Fibroblast of lung (primary cell): ENCODE measurements around the gene FER. TPM values are rescaled to one million over a fixed set of nuclear protein-coding genes. Genes with fewer than 3 reads are reported as not detected.
"Not testable (repeated sequence)": the region's sequence is repeated elsewhere in the genome, so short reads cannot be mapped to it uniquely, and the experiment has no call there.

Source experiments
- DNase-seq, 2 donors: peaks; one replicate each; pipeline versions ENCODE4 v3.0.0 to v3.0.0-alpha.2; 2010; ENCODE audit warnings: low read depth in 2 of 2
- H2AFZ ChIP-seq: 2 replicates; pipeline ENCODE4 v1.5.1; 2012; ENCODE audit warnings: low read length, control low read depth, inconsistent platforms
- H3K27ac ChIP-seq: 2 replicates; pipeline ENCODE4 v1.5.1; 2011; ENCODE audit warnings: low read length, control low read depth; ENCODE audit not compliant: insufficient read depth
- H3K27me3 ChIP-seq: 2 replicates; pipeline ENCODE4 v1.5.1; 2011; ENCODE audit warnings: mild to moderate bottlenecking, low read length; ENCODE audit not compliant: control insufficient read depth, insufficient read depth
- H3K36me3 ChIP-seq: 2 replicates; pipeline ENCODE4 v1.5.1; 2011; ENCODE audit warnings: low read length; ENCODE audit not compliant: control insufficient read depth, insufficient read depth
- H3K4me1 ChIP-seq: 2 replicates; pipeline ENCODE4 v1.5.1; 2011; ENCODE audit warnings: low read length; ENCODE audit not compliant: control insufficient read depth, insufficient read depth; ENCODE audit errors: extremely low read depth
- H3K4me2 ChIP-seq: 2 replicates; pipeline ENCODE4 v1.5.1; 2011; ENCODE audit warnings: low read length, control low read depth; ENCODE audit not compliant: insufficient read depth; ENCODE audit errors: extremely low read depth
- H3K4me3 ChIP-seq, 4 experiments: fragments of 200-600 bp in 1 of 4; sonication (generic) in 1 of 4; replicated peaks in 1 of 4; 2 replicates each; pipeline ENCODE4 v1.5.1; 2011 to 2016; ENCODE audit warnings: low read length in 4 of 4, low read depth in 3 of 4, mild to moderate bottlenecking in 3 of 4, control low read depth in 2 of 4, inconsistent platforms in 1 of 4, mixed read lengths in 1 of 4; ENCODE audit not compliant: insufficient read depth in 1 of 4; ENCODE audit errors: control extremely low read depth in 1 of 4
- H3K79me2 ChIP-seq: 2 replicates; pipeline ENCODE4 v1.5.1; 2012; ENCODE audit warnings: mild to moderate bottlenecking, low read length, inconsistent platforms; ENCODE audit not compliant: control insufficient read depth, insufficient read depth
- H3K9ac ChIP-seq: 2 replicates; pipeline ENCODE4 v1.5.1; 2011; ENCODE audit warnings: mild to moderate bottlenecking, low read length, control low read depth; ENCODE audit not compliant: insufficient read depth
- H3K9me3 ChIP-seq: 2 replicates; pipeline ENCODE4 v1.5.1; 2012; ENCODE audit warnings: low read depth, low read length; ENCODE audit not compliant: control insufficient read depth, insufficient read depth
- H4K20me1 ChIP-seq: 2 replicates; pipeline ENCODE4 v1.5.1; 2011; ENCODE audit warnings: low read length; ENCODE audit not compliant: control insufficient read depth, insufficient read depth; ENCODE audit errors: extremely low read depth
- EZH2 ChIP-seq: IDR thresholded peaks from 2 replicates; pipeline ENCODE4 v1.5.1; 2012; ENCODE audit warnings: low read length, control low read depth, mild to moderate bottlenecking; ENCODE audit errors: missing control alignments
- polyA plus RNA-seq, 2 donors: library from polyadenylated mRNA; depleted of rRNA in 1 of 2; stranded (reverse) in 1 of 2; unstranded in 1 of 2; fragments of >200 nt; gene quantifications; 2 replicates each; pipeline ENCODE4 v1.2.1, GENCODE V29; 2011 to 2012; ENCODE audit warnings: missing spikeins in 1 of 2
- total RNA-seq: library from RNA; depleted of rRNA; stranded (reverse); fragments of >200 nt; gene quantifications from 2 replicates; pipeline ENCODE4 v1.2.1, GENCODE V29; 2014
- TF ChIP-seq, protein P1 (sequence below), 2 donors: IDR thresholded peaks in 1 of 2; conservative IDR thresholded peaks in 1 of 2; 1 replicate in 1 of 2; 2 replicates in 1 of 2; pipeline ENCODE4 v1.5.1; 2011 to 2012; ENCODE audit warnings: low read length in 2 of 2, control low read depth in 1 of 2, inconsistent platforms in 1 of 2, low read depth in 1 of 2, mild to moderate bottlenecking in 1 of 2

Gene FER
- total and polyA plus RNA-seq, 2 donors (not counting 1 experiment from before 2014, with no cell fraction given): 12.2 to 21.3 TPM

DNA sequence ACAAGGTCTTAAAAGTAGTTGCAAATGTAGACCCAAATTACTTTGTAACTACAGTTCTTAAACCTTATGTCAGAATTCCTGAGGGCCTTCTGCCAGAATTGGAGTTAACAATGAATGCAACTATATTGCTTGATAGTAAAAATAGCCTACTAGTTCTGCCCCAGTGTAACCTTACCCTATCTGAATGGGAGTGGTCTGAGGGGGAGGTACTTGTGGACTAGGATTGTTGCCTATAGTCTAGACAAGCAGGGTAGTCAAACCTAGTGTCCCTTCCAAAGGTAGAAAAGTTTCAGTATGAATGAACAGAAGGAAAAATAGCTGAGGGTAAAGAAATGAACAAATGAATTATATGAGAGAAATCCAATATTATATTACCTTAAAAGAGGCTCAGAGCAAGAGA is 419.9 kb downstream of the FER start:
- H3K27ac ChIP-seq: no peak overlapping the region
- TF ChIP-seq, protein P1, sequence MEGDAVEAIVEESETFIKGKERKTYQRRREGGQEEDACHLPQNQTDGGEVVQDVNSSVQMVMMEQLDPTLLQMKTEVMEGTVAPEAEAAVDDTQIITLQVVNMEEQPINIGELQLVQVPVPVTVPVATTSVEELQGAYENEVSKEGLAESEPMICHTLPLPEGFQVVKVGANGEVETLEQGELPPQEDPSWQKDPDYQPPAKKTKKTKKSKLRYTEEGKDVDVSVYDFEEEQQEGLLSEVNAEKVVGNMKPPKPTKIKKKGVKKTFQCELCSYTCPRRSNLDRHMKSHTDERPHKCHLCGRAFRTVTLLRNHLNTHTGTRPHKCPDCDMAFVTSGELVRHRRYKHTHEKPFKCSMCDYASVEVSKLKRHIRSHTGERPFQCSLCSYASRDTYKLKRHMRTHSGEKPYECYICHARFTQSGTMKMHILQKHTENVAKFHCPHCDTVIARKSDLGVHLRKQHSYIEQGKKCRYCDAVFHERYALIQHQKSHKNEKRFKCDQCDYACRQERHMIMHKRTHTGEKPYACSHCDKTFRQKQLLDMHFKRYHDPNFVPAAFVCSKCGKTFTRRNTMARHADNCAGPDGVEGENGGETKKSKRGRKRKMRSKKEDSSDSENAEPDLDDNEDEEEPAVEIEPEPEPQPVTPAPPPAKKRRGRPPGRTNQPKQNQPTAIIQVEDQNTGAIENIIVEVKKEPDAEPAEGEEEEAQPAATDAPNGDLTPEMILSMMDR (conservative IDR thresholded peaks at IDR 0.05 in 1 of 2, IDR thresholded peaks at IDR 0.05 in 1 of 2; ENCODE audit: low read depth in 1 of 2, low read length in 2 of 2): no peak
- TF ChIP-seq EZH2: no peak
- H3K4me3 ChIP-seq: no peak overlapping the region
- no peaks in the 10 kb centered on the region for H3K36me3 ChIP-seq
- H2AFZ ChIP-seq: no peak overlapping the region
- no peak overlapping the region for H3K9ac ChIP-seq
- H3K9me3 ChIP-seq: no peaks in the 10 kb centered on the region
- H4K20me1 ChIP-seq: no peaks in the 10 kb centered on the region
- no peaks in the 10 kb centered on the region for H3K4me1 ChIP-seq
- no peak overlapping the region for H3K4me2 ChIP-seq
- H3K27me3 ChIP-seq: no peaks in the 10 kb centered on the region
- no peak for DNase-seq
- no peaks in the 10 kb centered on the region for H3K79me2 ChIP-seq

GRCh38 chr5:109168151-109168550 is 420.5 kb downstream of the FER start:
- no peaks in the 10 kb centered on the region for H3K79me2 ChIP-seq
- no peak overlapping the region for H3K4me3 ChIP-seq
- no peak for DNase-seq
- no peak for TF ChIP-seq EZH2
- TF ChIP-seq, protein P1 (conservative IDR thresholded peaks at IDR 0.05 in 1 of 2, IDR thresholded peaks at IDR 0.05 in 1 of 2; ENCODE audit: low read depth in 1 of 2, low read length in 2 of 2): no peak
- no peak overlapping the region for H3K4me2 ChIP-seq
- H3K9ac ChIP-seq: no peak overlapping the region
- H3K4me1 ChIP-seq: no peaks in the 10 kb centered on the region
- no peaks in the 10 kb centered on the region for H3K9me3 ChIP-seq
- no peak overlapping the region for H3K27ac ChIP-seq
- no peaks in the 10 kb centered on the region for H3K36me3 ChIP-seq
- no peaks in the 10 kb centered on the region for H3K27me3 ChIP-seq
- H2AFZ ChIP-seq: no peak overlapping the region
- H4K20me1 ChIP-seq: no peaks in the 10 kb centered on the region

DNA sequence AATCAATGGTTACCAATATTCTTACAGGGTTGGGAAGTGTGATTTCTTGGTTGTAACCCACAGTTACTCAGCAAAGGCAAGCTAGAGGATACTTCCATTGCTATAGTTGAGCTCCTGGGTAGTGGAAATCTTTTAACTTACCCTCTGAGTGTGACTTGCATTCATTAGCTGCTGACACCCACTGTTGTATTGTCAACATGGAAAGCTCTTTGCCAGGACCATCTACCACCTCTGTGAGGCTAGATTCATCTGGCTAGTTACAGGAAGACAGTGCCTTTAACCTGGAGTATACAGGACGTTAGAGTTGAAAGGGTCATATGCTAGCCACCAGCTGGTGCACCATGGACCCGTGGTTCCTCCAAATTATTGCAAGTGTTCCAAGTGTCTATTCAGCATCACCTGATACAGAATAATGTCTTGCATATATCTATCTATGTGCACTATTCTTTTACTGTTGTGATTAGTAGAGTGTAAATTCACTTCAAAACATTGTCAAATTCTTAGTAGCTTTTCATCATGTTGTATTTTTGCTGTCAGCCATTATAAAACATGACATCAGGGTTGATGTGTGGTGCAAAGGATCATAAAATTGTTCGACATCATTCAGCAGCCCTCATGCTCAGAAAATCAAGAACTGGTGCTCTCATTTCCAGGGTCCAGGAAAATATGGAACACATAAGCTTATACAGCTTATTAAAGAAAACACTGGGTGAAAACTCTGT is 423.1 kb downstream of the FER start:
- no peak overlapping the region for H3K9ac ChIP-seq
- no peaks in the 10 kb centered on the region for H4K20me1 ChIP-seq
- H2AFZ ChIP-seq: no peak overlapping the region

GRCh38 chr5:109171437-109172073 is 423.9 kb downstream of the FER start:
- not testable (repeated sequence) for H3K27me3 ChIP-seq, H2AFZ ChIP-seq, H3K4me2 ChIP-seq, H3K4me1 ChIP-seq, H3K36me3 ChIP-seq, H3K9ac ChIP-seq, H3K4me3 ChIP-seq, H3K9me3 ChIP-seq, H3K27ac ChIP-seq, H4K20me1 ChIP-seq, DNase-seq, H3K79me2 ChIP-seq

More for the DNA sequence above, 423.1 kb downstream of the FER start:
- H3K9me3 ChIP-seq: no peaks in the 10 kb centered on the region
- no peaks in the 10 kb centered on the region for H3K36me3 ChIP-seq
- TF ChIP-seq, protein P1 (conservative IDR thresholded peaks at IDR 0.05 in 1 of 2, IDR thresholded peaks at IDR 0.05 in 1 of 2; ENCODE audit: low read depth in 1 of 2, low read length in 2 of 2): no peak
- no peak for TF ChIP-seq EZH2
- no peaks in the 10 kb centered on the region for H3K4me1 ChIP-seq
- no peak for DNase-seq
- H3K4me3 ChIP-seq: no peak overlapping the region
- no peak overlapping the region for H3K4me2 ChIP-seq
- H3K27me3 ChIP-seq: no peaks in the 10 kb centered on the region
- no peaks in the 10 kb centered on the region for H3K79me2 ChIP-seq
- H3K27ac ChIP-seq: no peak overlapping the region
